ENCODE measurements around the gene TMEM132C. TPM values are rescaled to one million over a fixed set of nuclear protein-coding genes. Genes with fewer than 3 reads are reported as not detected.

The TMEM132C gene
- total and polyA plus RNA-seq, 2 of the 13 experiments (the other 11 are each of a cell fraction or from before 2014, with no cell fraction given): not detected

DNA sequence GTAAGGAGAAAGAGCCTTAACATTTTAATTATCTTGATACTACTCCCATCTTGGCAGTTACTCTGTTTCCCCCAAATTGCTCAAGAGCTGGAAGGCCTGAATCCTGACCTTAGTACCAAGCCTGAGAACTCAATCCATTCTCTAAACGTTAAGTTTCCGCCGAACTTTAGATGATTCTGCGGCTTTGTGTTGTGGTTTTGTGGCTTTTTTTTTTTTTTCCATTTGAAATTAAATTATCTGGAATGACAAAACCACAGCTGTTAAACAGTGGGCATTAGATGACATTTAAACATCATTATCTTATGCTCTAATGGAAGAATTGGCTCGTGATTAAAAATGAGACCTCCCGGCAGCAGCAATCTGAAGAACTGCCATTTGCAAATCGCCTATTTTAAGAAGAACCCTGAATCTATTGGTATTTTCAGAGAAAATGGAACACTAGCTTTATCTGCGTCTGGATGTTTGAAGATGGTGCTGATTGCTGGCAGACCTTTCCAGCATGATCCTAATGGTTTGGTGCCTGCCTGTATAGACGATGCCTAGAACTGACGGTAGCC, 38.4 kb downstream of the TMEM132C start:
- DNase-seq (ENCODE audit: low spot score) (no peak), FAIRE-seq (no peak), ATAC-seq (no peak)
- Histone ChIP-seq H3K36me3 (replicated peaks in 1 of 2; ENCODE audit: control insufficient read depth in 1 of 2, insufficient read depth in 2 of 2, low read length in 2 of 2) (no peaks in the 10 kb centered on the region), H3K4me3 (replicated peaks in 1 of 3; ENCODE audit: insufficient read depth in 1 of 3, low read depth in 2 of 3, low read length in 3 of 3) (no peak overlapping the region), H3K79me2 (ENCODE audit: insufficient read depth, low read length) (no peaks in the 10 kb centered on the region), H3K4me1 (ENCODE audit: insufficient read depth, low read length) (no peaks in the 10 kb centered on the region), H3K27ac (ENCODE audit: extremely low read length, insufficient read depth, low read length) (no peak overlapping the region), H3K27me3 (ENCODE audit: control insufficient read depth in 1 of 2, insufficient read depth in 2 of 2, low read length in 2 of 2) (0 out of 5 replicates have a peak, but pooled peaks cover 0 to 3% of the 10 kb centered on the region in 2 experiments), H3K4me2 (ENCODE audit: low read depth, low read length) (no peak overlapping the region), H3K9ac (ENCODE audit: insufficient read depth, low read depth, low read length) (no peak overlapping the region), H4K20me1 (ENCODE audit: insufficient read depth, low read length) (no peaks in the 10 kb centered on the region), H2AFZ (ENCODE audit: low read length) (no peak overlapping the region), H3K9me3 (ENCODE audit: low read length) (peaks cover 6% of the 10 kb centered on the region; the same call in 1 of the 2 replicates)
- 28% methylated on average over 10 of the region's 10 CpGs for WGBS (ENCODE audit: low lambda C conversion rate)
- POLR2A ChIA-PET: no interaction called here
- in situ Hi-C loops (cut with HindIII; ENCODE audit: extremely low pct_ligation_motif_present, low pct_unique_long_range_greater_than_20kb): no loop called here
- TF ChIP-seq, protein P1, sequence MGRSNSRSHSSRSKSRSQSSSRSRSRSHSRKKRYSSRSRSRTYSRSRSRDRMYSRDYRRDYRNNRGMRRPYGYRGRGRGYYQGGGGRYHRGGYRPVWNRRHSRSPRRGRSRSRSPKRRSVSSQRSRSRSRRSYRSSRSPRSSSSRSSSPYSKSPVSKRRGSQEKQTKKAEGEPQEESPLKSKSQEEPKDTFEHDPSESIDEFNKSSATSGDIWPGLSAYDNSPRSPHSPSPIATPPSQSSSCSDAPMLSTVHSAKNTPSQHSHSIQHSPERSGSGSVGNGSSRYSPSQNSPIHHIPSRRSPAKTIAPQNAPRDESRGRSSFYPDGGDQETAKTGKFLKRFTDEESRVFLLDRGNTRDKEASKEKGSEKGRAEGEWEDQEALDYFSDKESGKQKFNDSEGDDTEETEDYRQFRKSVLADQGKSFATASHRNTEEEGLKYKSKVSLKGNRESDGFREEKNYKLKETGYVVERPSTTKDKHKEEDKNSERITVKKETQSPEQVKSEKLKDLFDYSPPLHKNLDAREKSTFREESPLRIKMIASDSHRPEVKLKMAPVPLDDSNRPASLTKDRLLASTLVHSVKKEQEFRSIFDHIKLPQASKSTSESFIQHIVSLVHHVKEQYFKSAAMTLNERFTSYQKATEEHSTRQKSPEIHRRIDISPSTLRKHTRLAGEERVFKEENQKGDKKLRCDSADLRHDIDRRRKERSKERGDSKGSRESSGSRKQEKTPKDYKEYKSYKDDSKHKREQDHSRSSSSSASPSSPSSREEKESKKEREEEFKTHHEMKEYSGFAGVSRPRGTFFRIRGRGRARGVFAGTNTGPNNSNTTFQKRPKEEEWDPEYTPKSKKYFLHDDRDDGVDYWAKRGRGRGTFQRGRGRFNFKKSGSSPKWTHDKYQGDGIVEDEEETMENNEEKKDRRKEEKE (IDR thresholded peaks at IDR 0.05): no peak
- no peak for TF ChIP-seq ZNF274 (CRISPR knock-in tag; IDR thresholded peaks at IDR 0.05)
- TF ChIP-seq PTBP1 (IDR thresholded peaks at IDR 0.05; ENCODE audit: low read depth, low read length, poor library complexity, severe bottlenecking): no peak
- BruUV-seq (replicated peaks): no TSS peak
- intact Hi-C loops (cut with micrococcal nuclease; ENCODE audit: unreplicated experiment): no loop called here
- CTCF ChIA-PET (ENCODE audit: low intra/inter-chr PET ratio, low total read pairs): no interaction called here

DNA sequence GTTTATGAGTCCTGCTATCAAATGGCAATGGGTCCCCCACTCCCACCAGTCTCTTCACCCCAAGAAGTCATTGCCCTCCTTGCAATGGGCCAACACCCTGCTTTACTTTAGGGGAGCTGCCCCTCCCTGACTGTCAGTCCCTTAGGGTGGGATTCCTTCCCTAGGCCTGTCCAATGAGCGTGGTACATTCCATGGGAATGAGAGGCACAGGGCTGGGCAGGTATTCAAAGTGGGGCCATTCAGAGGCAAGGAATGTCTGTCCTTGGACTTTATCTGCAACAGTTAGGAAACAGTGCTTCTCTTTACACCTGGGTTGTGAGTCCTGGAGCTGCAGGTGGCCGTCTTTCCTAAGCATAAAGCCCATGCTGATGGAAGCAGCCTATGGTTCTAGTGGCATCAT, 40.8 kb downstream of the TMEM132C start:
- in situ Hi-C loops (cut with HindIII; ENCODE audit: extremely low pct_ligation_motif_present, low pct_unique_long_range_greater_than_20kb): no loop called here
- ATAC-seq (no peak), FAIRE-seq (no peak), DNase-seq (ENCODE audit: low spot score) (no peak)
- no TSS peak for BruUV-seq (replicated peaks)
- ChIA-PET POLR2A (no interaction called here), CTCF (ENCODE audit: low intra/inter-chr PET ratio, low total read pairs) (no interaction called here)
- H3K4me1 ChIP-seq (ENCODE audit: insufficient read depth, low read length): no peaks in the 10 kb centered on the region
- H3K36me3 ChIP-seq (replicated peaks in 1 of 2; ENCODE audit: control insufficient read depth in 1 of 2, insufficient read depth in 2 of 2, low read length in 2 of 2): no peaks in the 10 kb centered on the region
- no peaks in the 10 kb centered on the region for H4K20me1 ChIP-seq (ENCODE audit: insufficient read depth, low read length)
- no peak overlapping the region for H3K27ac ChIP-seq (ENCODE audit: extremely low read length, insufficient read depth, low read length)
- intact Hi-C loops (cut with micrococcal nuclease; ENCODE audit: unreplicated experiment): no loop called here
- no peak overlapping the region for H3K4me2 ChIP-seq (ENCODE audit: low read depth, low read length)
- 0% methylated on average over 2 of the region's 2 CpGs for WGBS (ENCODE audit: low lambda C conversion rate)
- no peak overlapping the region for H2AFZ ChIP-seq (ENCODE audit: low read length)
- no peak overlapping the region for H3K9ac ChIP-seq (ENCODE audit: insufficient read depth, low read depth, low read length)
- no peaks in the 10 kb centered on the region for H3K79me2 ChIP-seq (ENCODE audit: insufficient read depth, low read length)
- H3K27me3 ChIP-seq (ENCODE audit: control insufficient read depth in 1 of 2, insufficient read depth in 2 of 2, low read length in 2 of 2): peaks cover 0 to 3% of the 10 kb centered on the region in 2 experiments; a peak in 1 of 5 replicates
- H3K4me3 ChIP-seq (replicated peaks in 1 of 3; ENCODE audit: insufficient read depth in 1 of 3, low read depth in 2 of 3, low read length in 3 of 3): no peak overlapping the region
- H3K9me3 ChIP-seq (ENCODE audit: low read length): peaks cover 6% of the 10 kb centered on the region; the same call in 1 of the 2 replicates
- TF ChIP-seq, protein P2, sequence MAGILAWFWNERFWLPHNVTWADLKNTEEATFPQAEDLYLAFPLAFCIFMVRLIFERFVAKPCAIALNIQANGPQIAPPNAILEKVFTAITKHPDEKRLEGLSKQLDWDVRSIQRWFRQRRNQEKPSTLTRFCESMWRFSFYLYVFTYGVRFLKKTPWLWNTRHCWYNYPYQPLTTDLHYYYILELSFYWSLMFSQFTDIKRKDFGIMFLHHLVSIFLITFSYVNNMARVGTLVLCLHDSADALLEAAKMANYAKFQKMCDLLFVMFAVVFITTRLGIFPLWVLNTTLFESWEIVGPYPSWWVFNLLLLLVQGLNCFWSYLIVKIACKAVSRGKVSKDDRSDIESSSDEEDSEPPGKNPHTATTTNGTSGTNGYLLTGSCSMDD (CRISPR knock-in tag; IDR thresholded peaks at IDR 0.05): no peak
- TF ChIP-seq, protein P3, sequence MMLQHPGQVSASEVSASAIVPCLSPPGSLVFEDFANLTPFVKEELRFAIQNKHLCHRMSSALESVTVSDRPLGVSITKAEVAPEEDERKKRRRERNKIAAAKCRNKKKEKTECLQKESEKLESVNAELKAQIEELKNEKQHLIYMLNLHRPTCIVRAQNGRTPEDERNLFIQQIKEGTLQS (CRISPR knock-in tag; IDR thresholded peaks at IDR 0.05): no peak
- TF ChIP-seq ZFP62 (CRISPR knock-in tag; IDR thresholded peaks at IDR 0.05) (no peak), ZBTB7A (CRISPR knock-in tag; IDR thresholded peaks at IDR 0.05) (no peak), FOXM1 (CRISPR knock-in tag; IDR thresholded peaks at IDR 0.05) (no peak)
- TF ChIP-seq, protein P4, sequence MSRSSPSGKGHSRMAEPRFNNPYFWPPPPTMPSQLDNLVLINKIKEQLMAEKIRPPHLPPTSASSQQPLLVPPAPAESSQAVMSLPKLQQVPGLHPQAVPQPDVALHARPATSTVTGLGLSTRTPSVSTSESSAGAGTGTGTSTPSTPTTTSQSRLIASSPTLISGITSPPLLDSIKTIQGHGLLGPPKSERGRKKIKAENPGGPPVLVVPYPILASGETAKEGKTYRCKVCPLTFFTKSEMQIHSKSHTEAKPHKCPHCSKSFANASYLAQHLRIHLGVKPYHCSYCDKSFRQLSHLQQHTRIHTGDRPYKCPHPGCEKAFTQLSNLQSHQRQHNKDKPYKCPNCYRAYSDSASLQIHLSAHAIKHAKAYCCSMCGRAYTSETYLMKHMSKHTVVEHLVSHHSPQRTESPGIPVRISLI (CRISPR knock-in tag; IDR thresholded peaks at IDR 0.05; ENCODE audit: borderline replicate concordance): no peak
- TF ChIP-seq, protein P5, sequence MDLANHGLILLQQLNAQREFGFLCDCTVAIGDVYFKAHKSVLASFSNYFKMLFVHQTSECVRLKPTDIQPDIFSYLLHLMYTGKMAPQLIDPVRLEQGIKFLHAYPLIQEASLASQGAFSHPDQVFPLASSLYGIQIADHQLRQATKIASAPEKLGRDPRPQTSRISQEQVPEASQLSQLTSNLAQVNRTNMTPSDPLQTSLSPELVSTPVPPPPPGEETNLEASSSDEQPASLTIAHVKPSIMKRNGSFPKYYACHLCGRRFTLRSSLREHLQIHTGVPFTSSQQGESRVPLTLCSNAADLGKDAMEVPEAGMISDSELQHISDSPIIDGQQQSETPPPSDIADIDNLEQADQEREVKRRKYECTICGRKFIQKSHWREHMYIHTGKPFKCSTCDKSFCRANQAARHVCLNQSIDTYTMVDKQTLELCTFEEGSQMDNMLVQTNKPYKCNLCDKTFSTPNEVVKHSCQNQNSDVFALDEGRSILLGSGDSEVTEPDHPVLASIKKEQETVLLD (CRISPR knock-in tag; IDR thresholded peaks at IDR 0.05; ENCODE audit: low read depth): no peak
